GM12878 (cell line): ENCODE results near the gene RAB36. TPM values are rescaled to one million over a fixed set of nuclear protein-coding genes. Genes with fewer than 3 reads are reported as not detected.

Experiments used
- ATAC-seq: fragments of 200-7000 bp; cut with Tn5 transposase; 3 replicates; pipeline ENCODE4 v1.9.1; 2020; ENCODE audit warnings: mild to moderate bottlenecking, moderate library complexity
- BruUV-seq: library from RNA; stranded (reverse); fragments of 400-500 nt; replicated peaks from 2 replicates; lab custom pipeline; 2021; lab: Mats Ljungman, UMichigan
- CTCF ChIA-PET: fragments of 300-600 bp; sonication (Branson Sonifier 250); formaldehyde crosslinking; extraction: SDS; loops from one replicate; lab custom pipeline; 2021; ENCODE audit warnings: inconsistent platforms; lab: Yijun Ruan, JAX
- POLR2A ChIA-PET: fragments of 350-600 bp; formaldehyde crosslinking; extraction: SDS; loops from one replicate; lab custom pipeline; 2021; ENCODE audit warnings: inconsistent platforms; lab: Charles Lee
- RAD21 ChIA-PET: fragments of 300-600 bp; sonication (Branson Sonifier 250); formaldehyde crosslinking; loops from one replicate; lab custom pipeline; 2023; ENCODE audit warnings: antibody characterized with exemption; ENCODE audit not compliant: unreplicated experiment; lab: Charles Lee
- SMC1A ChIA-PET: fragments of 300-600 bp; sonication (Branson Sonifier 250); formaldehyde crosslinking; loops from one replicate; lab custom pipeline; 2023; ENCODE audit not compliant: unreplicated experiment, uncharacterized antibody; lab: Charles Lee
- DNase-seq: peaks from one replicate; pipeline ENCODE4 v3.0.0-alpha.2; 2011; ENCODE audit warnings: low read depth, low spot score
- FAIRE-seq: peaks from 3 replicates; lab custom pipeline; 2011; peaks lifted over from hg19 to GRCh38; lab: Jason Lieb, UNC
- H2AFZ ChIP-seq: 2 replicates; pipeline ENCODE4 v1.6.0; 2011; ENCODE audit warnings: low read depth, low read length, control low read depth; ENCODE audit not compliant: control insufficient read depth
- H3K27ac ChIP-seq: 2 replicates; pipeline ENCODE4 v1.5.1; 2011; ENCODE audit warnings: control low read depth; ENCODE audit not compliant: control insufficient read depth, insufficient read depth
- H3K27me3 ChIP-seq, 2 experiments: replicated peaks in 1 of 2; 2 replicates each; pipeline versions ENCODE4 v1.6.0 to v1.6.1; 2011; ENCODE audit warnings: low read length in 1 of 2; ENCODE audit not compliant: control insufficient read depth in 2 of 2, insufficient read depth in 2 of 2
- H3K36me3 ChIP-seq, 2 experiments: 2 replicates each; pipeline ENCODE4 v1.5.1; 2011; ENCODE audit warnings: low read length in 1 of 2; ENCODE audit not compliant: control insufficient read depth in 2 of 2, insufficient read depth in 2 of 2
- H3K4me1 ChIP-seq: 2 replicates; pipeline ENCODE4 v1.6.1; 2011; ENCODE audit warnings: mild to moderate bottlenecking, low read length, moderate library complexity, mixed read lengths; ENCODE audit not compliant: control insufficient read depth, insufficient read depth
- H3K4me2 ChIP-seq: 2 replicates; pipeline ENCODE4 v1.6.0; 2011; ENCODE audit warnings: control low read depth; ENCODE audit not compliant: control insufficient read depth, insufficient read depth
- H3K4me3 ChIP-seq: fragments of 200-600 bp; sonication (generic); 2 replicates; pipeline ENCODE4 v1.5.1; 2016
- H3K79me2 ChIP-seq: 2 replicates; pipeline ENCODE4 v1.6.0; 2011; ENCODE audit warnings: low read length; ENCODE audit not compliant: control insufficient read depth, insufficient read depth
- H3K9ac ChIP-seq: 2 replicates; pipeline ENCODE4 v1.8.0; 2011; ENCODE audit warnings: low read length, control low read depth, mixed read lengths; ENCODE audit not compliant: control insufficient read depth, insufficient read depth
- H3K9me3 ChIP-seq: replicated peaks from 3 replicates; pipeline ENCODE4 v1.5.1; 2011; ENCODE audit warnings: mild to moderate bottlenecking, low read length; ENCODE audit not compliant: control insufficient read depth, insufficient read depth
- H4K20me1 ChIP-seq: 2 replicates; pipeline ENCODE4 v1.6.0; 2011; ENCODE audit not compliant: control insufficient read depth, insufficient read depth
- SIN3A ChIP-seq: IDR thresholded peaks from 2 replicates; pipeline ENCODE4 v1.6.1; 2012; ENCODE audit warnings: low read depth, low read length, improper control_type of control experiment
- WGBS: methylation state at CpG from one replicate; pipeline ENCODE4 v1.1.6; 2016; ENCODE audit warnings: low lambda C conversion rate; ENCODE audit not compliant: insufficient replicate concordance, insufficient coverage; ENCODE audit errors: missing lambda C conversion rate; 5-methylcytosine and 5-hydroxymethylcytosine counted together
- in situ Hi-C: fragments of 300-500 bp; cut with MboI; formaldehyde crosslinking; loops from 9 replicates; pipeline ENCODE4 v1.14.3; 2018; ENCODE audit warnings: mixed read lengths
- intact Hi-C: fragments of 100-400 bp; cut with micrococcal nuclease; formaldehyde crosslinking; loops from one replicate; pipeline ENCODE4 v1.14.2; 2022; ENCODE audit not compliant: unreplicated experiment
- polyA plus RNA-seq, 11 experiments: library from polyadenylated mRNA; depleted of rRNA in 4 of 11; unstranded in 6 of 11; stranded (reverse) in 5 of 11; fragments of >200 nt; fragmentation: Nextera tagmentation in 4 of 11; fragmentation: Illumina TruSeq in 1 of 11; extraction: Ambion mirVana in 4 of 11; extraction: Trizol in 1 of 11; gene quantifications; 1 replicate in 1 of 11; 2 replicates in 10 of 11; pipeline versions ENCODE4 v1.2.1 to v1.2.3, GENCODE V29; 2011 to 2016; ENCODE audit warnings: inconsistent platforms in 2 of 11, missing spikeins in 2 of 11, low read depth in 1 of 11
- total RNA-seq, 4 experiments: library from RNA; depleted of rRNA in 3 of 4; stranded (reverse); fragments of >200 nt in 3 of 4; fragmentation: Illumina TruSeq in 1 of 4; extraction: Trizol in 1 of 4; gene quantifications; 2 replicates each; pipeline versions ENCODE4 v1.2.1 to v1.2.3, GENCODE V29; 2013 to 2021
- TF ChIP-seq, protein P1 (sequence below): fragments of 450-650 bp; IDR thresholded peaks from 2 replicates; pipeline ENCODE4 v1.6.1; 2017; ENCODE audit warnings: mild to moderate bottlenecking, low read depth, inconsistent platforms; ENCODE audit not compliant: poor library complexity, severe bottlenecking

RAB36 gene
- total and polyA plus RNA-seq, 10 of the 15 experiments (the other 5 are each of a cell fraction or from before 2014, with no cell fraction given): 0.31 to 2.7 (median 1.1) TPM

DNA sequence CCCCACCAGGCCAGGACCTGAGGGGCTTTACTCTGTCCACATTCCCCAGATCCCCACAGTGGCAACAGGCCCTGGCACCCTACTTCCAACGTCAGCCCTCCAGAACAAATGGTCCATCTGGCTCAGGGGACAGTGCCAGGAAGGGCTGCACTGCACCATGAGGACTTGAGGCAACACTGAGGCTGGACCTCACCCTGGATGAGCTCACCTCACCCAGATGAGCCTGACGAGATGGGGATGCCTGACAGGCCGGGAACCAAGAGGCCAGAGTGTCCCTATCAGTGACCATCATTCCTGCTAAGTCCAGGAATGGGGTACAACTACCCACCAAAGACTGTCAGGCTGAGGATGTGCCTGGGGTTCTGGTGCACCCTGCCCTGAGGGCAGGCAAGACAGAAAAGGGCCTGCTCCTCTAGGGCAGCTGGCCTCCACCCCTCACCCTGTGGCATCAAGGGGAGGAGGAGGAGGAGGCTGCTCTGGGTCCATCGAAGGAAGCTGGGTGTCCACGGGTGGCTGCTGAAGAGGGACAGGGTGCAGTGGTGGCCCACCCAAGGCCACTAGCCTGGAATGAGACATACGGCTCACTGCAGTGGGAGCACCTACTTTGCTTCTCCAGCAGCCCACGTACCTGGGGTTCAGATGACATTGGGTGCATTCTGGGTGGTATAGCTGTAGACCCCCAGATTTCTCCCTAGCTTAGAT lies 18.1 kb upstream of the RAB36 start:
- 31% methylated on average over 7 of the region's 7 CpGs for WGBS
- Histone ChIP-seq H3K4me2 (no peak overlapping the region), H3K9me3 (no peaks in the 10 kb centered on the region), H3K36me3 (no peaks in the 10 kb centered on the region), H3K27me3 (no peaks in the 10 kb centered on the region), H3K4me1 (no peaks in the 10 kb centered on the region), H4K20me1 (no peaks in the 10 kb centered on the region), H3K9ac (no peak overlapping the region), H3K27ac (no peak overlapping the region), H2AFZ (no peak overlapping the region), H3K4me3 (no peak overlapping the region), H3K79me2 (no peaks in the 10 kb centered on the region)
- no peak for DNase-seq
- TF ChIP-seq, protein P1, sequence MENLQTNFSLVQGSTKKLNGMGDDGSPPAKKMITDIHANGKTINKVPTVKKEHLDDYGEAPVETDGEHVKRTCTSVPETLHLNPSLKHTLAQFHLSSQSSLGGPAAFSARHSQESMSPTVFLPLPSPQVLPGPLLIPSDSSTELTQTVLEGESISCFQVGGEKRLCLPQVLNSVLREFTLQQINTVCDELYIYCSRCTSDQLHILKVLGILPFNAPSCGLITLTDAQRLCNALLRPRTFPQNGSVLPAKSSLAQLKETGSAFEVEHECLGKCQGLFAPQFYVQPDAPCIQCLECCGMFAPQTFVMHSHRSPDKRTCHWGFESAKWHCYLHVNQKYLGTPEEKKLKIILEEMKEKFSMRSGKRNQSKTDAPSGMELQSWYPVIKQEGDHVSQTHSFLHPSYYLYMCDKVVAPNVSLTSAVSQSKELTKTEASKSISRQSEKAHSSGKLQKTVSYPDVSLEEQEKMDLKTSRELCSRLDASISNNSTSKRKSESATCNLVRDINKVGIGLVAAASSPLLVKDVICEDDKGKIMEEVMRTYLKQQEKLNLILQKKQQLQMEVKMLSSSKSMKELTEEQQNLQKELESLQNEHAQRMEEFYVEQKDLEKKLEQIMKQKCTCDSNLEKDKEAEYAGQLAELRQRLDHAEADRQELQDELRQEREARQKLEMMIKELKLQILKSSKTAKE: no peak
- no peak for TF ChIP-seq SIN3A
- ChIA-PET CTCF (interaction anchor here (0.7 to 11.1 kb wide), 18 partner anchors 8 to 1455 kb away, joined by 3 to 539 read pairs (median 5); no protein-coding TSS in a partner anchor), RAD21 (interaction anchor here (0.9 to 13.5 kb wide), 8 partner anchors 9 to 258 kb away, joined by 3 to 281 read pairs (median 4); partner anchors contain the start of gene GNAZ), SMC1A (interaction anchor here (0.7 to 8.6 kb wide), 7 partner anchors 7 to 259 kb away, joined by 3 to 277 read pairs (median 4); no protein-coding TSS in a partner anchor), POLR2A (interaction anchor here (1.2 to 3.8 kb wide), 2 partner anchors 168 to 173 kb away, joined by 3 to 17 read pairs; no protein-coding TSS in a partner anchor)
- FAIRE-seq: no peak
- ATAC-seq: no peak
- intact Hi-C loops (loop anchor here (10.0 kb wide), 3 partner anchors 282 to 352 kb away; no protein-coding TSS in a partner anchor), in situ Hi-C loops (loop anchor here (5.0 to 10.0 kb wide), 3 partner anchors 165 to 945 kb away; no protein-coding TSS in a partner anchor)
- BruUV-seq: no TSS peak
